OCI-LY7 (cell line): ENCODE results near the gene PHACTR1. TPM values are rescaled to one million over a fixed set of nuclear protein-coding genes. Genes with fewer than 3 reads are reported as not detected.

Source experiments
- BruUV-seq: library from RNA; stranded (reverse); fragments of 400-500 nt; replicated peaks from 2 replicates; lab custom pipeline; 2021; lab: Mats Ljungman, UMichigan
- CTCF ChIA-PET: fragments of 300-600 bp; sonication (Branson Sonifier 250); formaldehyde crosslinking; loops from one replicate; lab custom pipeline; 2022; ENCODE audit warnings: antibody characterized with exemption; ENCODE audit not compliant: unreplicated experiment; lab: Charles Lee
- POLR2A ChIA-PET: fragments of 300-600 bp; sonication (Branson Sonifier 250); formaldehyde crosslinking; loops from one replicate; lab custom pipeline; 2022; ENCODE audit warnings: antibody characterized with exemption; lab: Charles Lee
- DNase-seq: peaks from one replicate; pipeline ENCODE4 v3.0.0-alpha.2; 2015; ENCODE audit warnings: low spot score
- H2AFZ ChIP-seq: fragments of 200-600 bp; sonication (generic), shearing (Covaris generic); 2 replicates; pipeline ENCODE4 v1.6.1; 2014; ENCODE audit warnings: mild to moderate bottlenecking, antibody characterized with exemption, low read length, moderate library complexity
- H3K27ac ChIP-seq: fragments of 200-600 bp; sonication (generic); 2 replicates; pipeline ENCODE4 v1.5.1; 2014; ENCODE audit warnings: mixed run types, low read depth, mild to moderate bottlenecking, moderate library complexity, low read length, inconsistent platforms; ENCODE audit not compliant: poor library complexity, severe bottlenecking
- H3K36me3 ChIP-seq: fragments of 200-600 bp; sonication (generic); 2 replicates; pipeline ENCODE4 v1.6.1; 2014; ENCODE audit warnings: mild to moderate bottlenecking, antibody characterized with exemption, low read length, moderate library complexity, mixed read lengths; ENCODE audit not compliant: insufficient read depth
- H3K4me1 ChIP-seq: fragments of 200-600 bp; sonication (generic); 2 replicates; pipeline ENCODE4 v1.5.1; 2014; ENCODE audit warnings: mild to moderate bottlenecking, low read length; ENCODE audit not compliant: insufficient read depth, poor library complexity, severe bottlenecking
- H3K4me2 ChIP-seq: fragments of 200-600 bp; sonication (generic); 2 replicates; pipeline ENCODE4 v1.6.1; 2014; ENCODE audit warnings: mild to moderate bottlenecking, low read length
- H3K4me3 ChIP-seq: fragments of 200-600 bp; sonication (generic); 2 replicates; pipeline ENCODE4 v1.5.1; 2014; ENCODE audit warnings: mild to moderate bottlenecking, low read depth, low read length; ENCODE audit not compliant: poor library complexity, severe bottlenecking
- H3K79me2 ChIP-seq: fragments of 200-600 bp; sonication (generic); 2 replicates; pipeline ENCODE4 v1.6.1; 2016; ENCODE audit warnings: low read depth, mild to moderate bottlenecking, low read length, moderate library complexity, mixed read lengths; ENCODE audit not compliant: insufficient read depth
- H3K9me2 ChIP-seq: fragments of 200-600 bp; sonication (generic); 2 replicates; pipeline ENCODE4 v1.6.1; 2016; ENCODE audit warnings: mild to moderate bottlenecking, low read length, mixed read lengths; ENCODE audit not compliant: insufficient read depth
- H3K9me3 ChIP-seq: fragments of 200-600 bp; sonication (generic); 2 replicates; pipeline ENCODE4 v1.6.1; 2014; ENCODE audit warnings: mild to moderate bottlenecking, mixed run types, low read length, mixed read lengths
- H4K20me1 ChIP-seq: fragments of 200-600 bp; sonication (generic); 2 replicates; pipeline ENCODE4 v1.6.1; 2014; ENCODE audit warnings: mild to moderate bottlenecking, antibody characterized with exemption, low read length, moderate library complexity, mixed read lengths; ENCODE audit not compliant: insufficient read depth
- CTCF ChIP-seq: fragments of 200-600 bp; sonication (generic); conservative IDR thresholded peaks from 2 replicates; pipeline ENCODE4 v1.5.1; 2014; ENCODE audit warnings: mild to moderate bottlenecking, antibody characterized with exemption, low read length, moderate library complexity, mixed read lengths
- EZH2phosphoT487 ChIP-seq: fragments of 200-600 bp; sonication (generic); IDR thresholded peaks from 2 replicates; pipeline ENCODE4 v1.6.1; 2018; ENCODE audit warnings: low read depth, borderline replicate concordance, mild to moderate bottlenecking, mixed run types, antibody characterized with exemption, low read length, moderate library complexity, mixed read lengths
- intact Hi-C: fragments of 100-400 bp; cut with micrococcal nuclease; formaldehyde crosslinking; loops from one replicate; pipeline ENCODE4 v1.10.0; 2022; ENCODE audit not compliant: unreplicated experiment
- total RNA-seq, 2 experiments: library from RNA; depleted of rRNA in 1 of 2; stranded (reverse); fragments of >200 nt in 1 of 2; shearing (Covaris generic) in 1 of 2; gene quantifications; 2 replicates each; pipeline ENCODE4 v1.2.3, GENCODE V29; 2014 to 2022

Gene PHACTR1
- total RNA-seq, 2 experiments from 2014 or later: 25.1 to 46.6 TPM

GRCh38 chr6:13101409-13101808 is 384.8 kb downstream of the PHACTR1 start:
- no peaks in the 10 kb centered on the region for H4K20me1 ChIP-seq
- POLR2A ChIA-PET: interaction anchor here (0.6 to 0.9 kb wide), 2 partner anchors 13 to 151 kb away, joined by 3 read pairs; no protein-coding TSS in a partner anchor
- no peaks in the 10 kb centered on the region for H3K9me3 ChIP-seq
- no TSS peak for BruUV-seq
- TF ChIP-seq EZH2phosphoT487: no peak
- TF ChIP-seq CTCF: no peak
- no peaks in the 10 kb centered on the region for H3K36me3 ChIP-seq
- no peaks in the 10 kb centered on the region for H3K79me2 ChIP-seq
- CTCF ChIA-PET: no interaction called here
- H3K4me3 ChIP-seq: no peak overlapping the region
- no peak overlapping the region for H3K27ac ChIP-seq
- no peak overlapping the region for H2AFZ ChIP-seq
- no peaks in the 10 kb centered on the region for H3K9me2 ChIP-seq
- H3K4me1 ChIP-seq: peaks cover 6% of the 10 kb centered on the region
- no peak for DNase-seq
- intact Hi-C loops: loop anchor here (10.0 kb wide), 1 partner anchor 287 kb away; no protein-coding TSS in a partner anchor
- H3K4me2 ChIP-seq: no peak overlapping the region

GRCh38 chr6:13101985-13102384 is 385.4 kb downstream of the PHACTR1 start:
- Histone ChIP-seq H3K79me2 (no peaks in the 10 kb centered on the region), H3K36me3 (no peaks in the 10 kb centered on the region), H3K9me3 (no peaks in the 10 kb centered on the region), H3K4me2 (no peak overlapping the region), H3K27ac (no peak overlapping the region), H2AFZ (no peak overlapping the region), H4K20me1 (no peaks in the 10 kb centered on the region), H3K9me2 (no peaks in the 10 kb centered on the region), H3K4me1 (peaks cover 6% of the 10 kb centered on the region), H3K4me3 (no peak overlapping the region)
- no TSS peak for BruUV-seq
- intact Hi-C loops: loop anchor here (10.0 kb wide), 1 partner anchor 287 kb away; no protein-coding TSS in a partner anchor
- ChIA-PET CTCF (no interaction called here), POLR2A (interaction anchor here (0.6 to 0.9 kb wide), 2 partner anchors 14 to 151 kb away, joined by 3 read pairs; no protein-coding TSS in a partner anchor)
- TF ChIP-seq CTCF: no peak
- TF ChIP-seq EZH2phosphoT487: no peak
- DNase-seq: no peak

- H4K20me1 ChIP-seq: no peaks in the 10 kb centered on the region
- no peaks in the 10 kb centered on the region for H3K9me3 ChIP-seq
- no peak overlapping the region for H2AFZ ChIP-seq
- BruUV-seq: no TSS peak
- H3K36me3 ChIP-seq: no peaks in the 10 kb centered on the region
- no peak for DNase-seq
- no peak overlapping the region for H3K4me3 ChIP-seq
- ChIA-PET POLR2A (no interaction called here), CTCF (no interaction called here)
- no peaks in the 10 kb centered on the region for H3K79me2 ChIP-seq
- no peaks in the 10 kb centered on the region for H3K9me2 ChIP-seq
- H3K27ac ChIP-seq: no peak overlapping the region
- H3K4me2 ChIP-seq: no peak overlapping the region
- intact Hi-C loops: loop anchor here (10.0 kb wide), 1 partner anchor 288 kb away; no protein-coding TSS in a partner anchor
- peaks cover 6% of the 10 kb centered on the region for H3K4me1 ChIP-seq
- TF ChIP-seq EZH2phosphoT487 (no peak), CTCF (no peak)
Measured at GRCh38 chr6:13103169-13103568, 386.6 kb downstream of the PHACTR1 start.
